HTERT RPE-1 (cell line): ENCODE measurements around the gene PABPC4L.
"Not testable (repeated sequence)": the region's sequence is repeated elsewhere in the genome, so short reads cannot be mapped to it uniquely, and the experiment has no call there.

Source experiments
- in situ Hi-C: fragments of 300-500 bp; cut with MboI; formaldehyde crosslinking; loops from 4 replicates; pipeline ENCODE4 v1.14.3; 2020; ENCODE audit warnings: low sequenced_read_pairs

The PABPC4L gene

DNA sequence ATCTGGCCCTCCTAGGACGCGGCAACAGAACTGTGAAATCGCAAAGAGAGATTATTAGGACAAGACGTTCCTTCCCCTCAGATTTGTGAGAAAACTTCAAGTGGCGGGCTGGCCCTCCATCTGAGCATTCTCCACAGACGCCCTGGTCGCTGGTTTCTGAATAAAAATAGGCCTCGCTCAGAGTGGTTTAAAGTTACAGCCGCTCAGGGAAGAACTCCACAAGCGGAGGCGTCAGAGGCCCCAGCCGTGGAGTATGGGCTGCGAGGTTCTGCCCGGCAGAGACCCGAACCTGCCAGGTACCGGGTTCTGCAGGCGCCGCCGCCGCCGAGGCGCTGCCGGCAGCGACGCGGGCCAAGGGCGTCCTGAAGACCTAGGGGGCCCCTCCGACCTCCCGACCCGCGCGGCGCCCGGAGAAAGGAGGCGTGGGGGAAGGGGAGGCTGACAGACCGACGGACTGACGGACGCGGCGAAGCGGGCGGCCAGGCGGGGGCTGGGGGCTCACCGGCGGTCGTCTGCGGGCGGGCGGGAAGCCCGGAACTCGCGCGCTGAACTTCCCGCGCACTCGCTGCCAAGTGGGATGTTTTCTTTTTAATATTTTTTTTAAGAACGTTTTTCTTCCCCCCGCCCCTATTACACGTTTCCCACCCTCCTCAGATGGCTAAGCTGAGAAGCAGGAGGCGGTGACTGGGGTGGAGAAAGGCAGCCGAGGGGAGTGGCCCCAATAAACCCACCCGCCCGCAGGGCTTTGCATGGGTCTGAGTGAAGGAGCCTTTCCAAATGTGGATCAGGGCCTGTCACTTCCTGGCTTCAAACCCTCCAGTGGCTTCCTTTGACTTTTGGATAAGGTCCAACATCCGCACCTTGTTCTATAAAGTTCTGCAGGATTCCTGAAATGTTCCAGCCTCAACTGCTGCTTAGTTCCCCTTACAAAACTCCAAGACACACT lies at the start of gene PABPC4L:
Gene PABPC4L (minus strand): TSS at position 574 of the 946 bp plus-strand sequence. CDS start 770 bp downstream, outside the sequence.
- in situ Hi-C loops = no loop called here

- in situ Hi-C loops = no loop called here
Observed at GRCh38 chr4:134251322-134251721, 49.7 kb upstream of the PABPC4L start.

GRCh38 chr4:134243742-134244713 lies 42.4 kb upstream of the PABPC4L start:
- in situ Hi-C loops = no loop called here

DNA sequence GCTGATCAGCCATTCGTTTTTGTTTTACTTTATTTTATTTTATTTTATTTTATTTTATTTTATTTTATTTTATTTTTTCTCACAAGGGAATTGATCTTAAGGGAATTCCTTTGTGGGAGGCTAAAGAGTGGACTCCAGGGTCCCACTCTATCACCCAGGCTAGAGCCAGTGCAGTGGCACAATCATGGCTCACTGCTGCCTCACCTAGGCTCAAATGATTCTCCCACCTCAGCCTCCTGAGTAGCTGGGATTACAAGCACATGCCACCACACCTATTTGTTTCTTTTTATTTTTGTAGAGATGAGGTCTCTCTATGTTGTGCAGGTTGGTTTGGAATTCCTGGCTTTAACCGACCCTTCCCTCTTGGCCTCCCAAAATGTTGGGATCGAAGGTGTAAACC lies 17.5 kb upstream of the PABPC4L start:
- in situ Hi-C loops = no loop called here

- in situ Hi-C loops = no loop called here
Observed at GRCh38 chr4:134216411-134216810, 14.8 kb upstream of the PABPC4L start.

- in situ Hi-C loops = no loop called here
Observed at GRCh38 chr4:134215620-134216344, 14.2 kb upstream of the PABPC4L start.

DNA sequence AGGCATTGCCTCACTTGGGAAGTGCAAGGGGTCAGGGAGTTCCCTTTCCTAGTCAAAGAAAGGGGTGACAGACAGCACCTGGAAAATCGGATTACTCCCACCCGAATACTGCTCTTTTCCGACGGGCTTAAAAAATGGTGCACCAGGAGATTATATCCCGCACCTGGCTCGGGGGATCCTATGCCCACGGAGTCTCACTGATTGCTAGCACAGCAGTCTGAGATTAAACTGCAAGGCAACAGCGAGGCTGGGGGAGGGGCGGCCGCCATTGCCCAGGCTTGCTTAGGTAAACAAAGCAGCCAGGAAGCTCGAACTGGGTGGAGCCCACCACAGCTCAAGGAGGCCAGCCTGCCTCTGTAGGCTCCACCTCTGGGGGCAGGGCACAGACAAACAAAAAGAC lies 6.4 kb upstream of the PABPC4L start:
- in situ Hi-C loops = not testable (repeated sequence)

- in situ Hi-C loops = no loop called here
Observed at GRCh38 chr4:134202166-134202956, 772 bp upstream of the PABPC4L start.

GRCh38 chr4:134200811-134201215 lies 776 bp downstream of the PABPC4L start:
- in situ Hi-C loops = no loop called here

- in situ Hi-C loops = no loop called here
Observed at GRCh38 chr4:134189949-134190348, 11.6 kb downstream of the PABPC4L start.

- in situ Hi-C loops = no loop called here
Observed at GRCh38 chr4:134189480-134189879, 12.1 kb downstream of the PABPC4L start.

DNA sequence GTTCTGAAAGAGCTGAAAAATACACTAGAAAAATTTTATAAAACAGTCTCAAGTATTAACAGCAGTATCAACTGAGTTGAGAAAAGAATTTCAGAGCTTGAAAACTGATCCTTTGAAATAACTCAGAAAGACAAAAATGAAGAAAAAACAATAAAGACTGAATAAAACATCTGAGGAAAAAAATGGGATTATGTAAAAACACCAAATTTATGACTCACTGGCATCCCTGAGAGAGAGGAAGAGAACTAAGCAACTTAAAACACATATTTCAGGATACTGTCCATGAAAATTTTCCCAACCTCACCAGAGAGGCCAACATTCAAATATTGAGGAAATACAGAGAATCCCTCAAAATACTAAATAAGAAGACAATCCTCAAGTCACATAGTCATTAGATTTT lies 22.9 kb downstream of the PABPC4L start:
- in situ Hi-C loops = no loop called here

- in situ Hi-C loops = no loop called here
Observed at GRCh38 chr4:134174271-134174670, 27.3 kb downstream of the PABPC4L start.

GRCh38 chr4:134160211-134160610 lies 41.4 kb downstream of the PABPC4L start:
- in situ Hi-C loops = no loop called here

DNA sequence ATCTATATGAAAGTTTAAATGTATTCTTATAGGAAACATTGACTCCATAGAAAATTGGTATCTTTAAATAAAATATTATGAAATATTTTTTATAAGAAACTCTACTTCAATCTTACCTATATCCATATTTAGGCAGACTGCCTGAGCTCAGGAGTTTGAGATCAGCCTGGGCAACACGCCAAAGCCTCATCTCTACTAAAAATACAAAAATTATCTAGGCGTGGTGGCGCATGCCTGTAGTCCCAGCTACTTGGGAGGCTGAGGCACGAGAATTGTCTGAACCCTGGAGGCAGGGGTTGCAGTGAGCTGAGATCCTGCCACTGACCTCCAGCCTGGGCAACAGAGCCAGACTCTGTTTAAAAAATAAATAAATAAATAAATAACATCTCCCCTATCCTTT lies 47.5 kb downstream of the PABPC4L start:
- in situ Hi-C loops = no loop called here

- in situ Hi-C loops = no loop called here
Observed at GRCh38 chr4:134147941-134148340, 53.6 kb downstream of the PABPC4L start.
